Stimulated activated naive CD8-positive, alpha-beta T cell treated with anti-CD3 and anti-CD28 coated beads, Interleukin-15, Interleukin-2, amounts not matched to agents 100 ng/mL and 50 ng/mL, for 24 hours (primary cell): ENCODE measurements around the gene ABI3BP.

Experiments used
- H3K27ac Mint-ChIP-seq: one replicate; pipeline ENCODE4 v1.8.0; 2021; ENCODE audit warnings: mild to moderate bottlenecking, mixed read lengths
- H3K27me3 Mint-ChIP-seq: one replicate; pipeline ENCODE4 v1.8.0; 2021; ENCODE audit warnings: mixed read lengths
- H3K36me3 Mint-ChIP-seq: one replicate; pipeline ENCODE4 v1.8.0; 2021; ENCODE audit warnings: low read depth, mixed read lengths
- H3K4me1 Mint-ChIP-seq: one replicate; pipeline ENCODE4 v1.8.0; 2021; ENCODE audit warnings: low read depth, mixed read lengths
- H3K4me3 Mint-ChIP-seq: one replicate; pipeline ENCODE4 v1.8.0; 2021; ENCODE audit warnings: mild to moderate bottlenecking, mixed read lengths
- H3K9me3 Mint-ChIP-seq: one replicate; pipeline ENCODE4 v1.8.0; 2021; ENCODE audit warnings: mixed read lengths

ABI3BP gene

GRCh38 chr3:100896994-100897393 lies 96.2 kb downstream of the ABI3BP start:
- no peak overlapping the region for H3K4me3 Mint-ChIP-seq
- no peaks in the 10 kb centered on the region for H3K36me3 Mint-ChIP-seq
- H3K27ac Mint-ChIP-seq, result no peak overlapping the region
- no peaks in the 10 kb centered on the region for H3K4me1 Mint-ChIP-seq
- peaks cover 10% of the 10 kb centered on the region for H3K27me3 Mint-ChIP-seq
- H3K9me3 Mint-ChIP-seq, result no peaks in the 10 kb centered on the region

- Mint-ChIP-seq H3K27ac (no peak overlapping the region), H3K9me3 (no peaks in the 10 kb centered on the region), H3K4me1 (no peaks in the 10 kb centered on the region), H3K27me3 (peaks cover 9% of the 10 kb centered on the region), H3K36me3 (no peaks in the 10 kb centered on the region), H3K4me3 (no peak overlapping the region)
These were observed 99.6 kb downstream of the ABI3BP start for GRCh38 chr3:100893590-100893989.

- H3K4me1 Mint-ChIP-seq, result no peaks in the 10 kb centered on the region
- no peak overlapping the region for H3K4me3 Mint-ChIP-seq
- H3K9me3 Mint-ChIP-seq, result no peaks in the 10 kb centered on the region
- H3K27me3 Mint-ChIP-seq, result peaks cover 9% of the 10 kb centered on the region
- no peaks in the 10 kb centered on the region for H3K36me3 Mint-ChIP-seq
- no peak overlapping the region for H3K27ac Mint-ChIP-seq
These were observed 100.1 kb downstream of the ABI3BP start for GRCh38 chr3:100893108-100893507.

- Mint-ChIP-seq H3K9me3 (no peaks in the 10 kb centered on the region), H3K27ac (no peak overlapping the region), H3K4me3 (no peak overlapping the region), H3K27me3 (peaks cover 9% of the 10 kb centered on the region), H3K36me3 (no peaks in the 10 kb centered on the region), H3K4me1 (no peaks in the 10 kb centered on the region)
These were observed 101.4 kb downstream of the ABI3BP start for GRCh38 chr3:100891827-100892226.

GRCh38 chr3:100891033-100891432 lies 102.2 kb downstream of the ABI3BP start:
- peaks cover 8% of the 10 kb centered on the region for H3K27me3 Mint-ChIP-seq
- no peaks in the 10 kb centered on the region for H3K9me3 Mint-ChIP-seq
- H3K4me1 Mint-ChIP-seq, result no peaks in the 10 kb centered on the region
- no peak overlapping the region for H3K4me3 Mint-ChIP-seq
- no peaks in the 10 kb centered on the region for H3K36me3 Mint-ChIP-seq
- H3K27ac Mint-ChIP-seq, result peak overlapping the region; percentile 10

GRCh38 chr3:100888881-100889280 lies 104.3 kb downstream of the ABI3BP start:
- Mint-ChIP-seq H3K9me3 (no peaks in the 10 kb centered on the region), H3K4me3 (no peak overlapping the region), H3K36me3 (no peaks in the 10 kb centered on the region), H3K27ac (no peak overlapping the region), H3K4me1 (no peaks in the 10 kb centered on the region), H3K27me3 (peaks cover 12% of the 10 kb centered on the region)

- Mint-ChIP-seq H3K4me1 (no peaks in the 10 kb centered on the region), H3K36me3 (no peaks in the 10 kb centered on the region), H3K4me3 (no peak overlapping the region), H3K9me3 (no peaks in the 10 kb centered on the region), H3K27ac (no peak overlapping the region), H3K27me3 (peaks cover 15% of the 10 kb centered on the region)
These were observed 110.6 kb downstream of the ABI3BP start for GRCh38 chr3:100882571-100882984.

GRCh38 chr3:100880845-100881244 lies 112.4 kb downstream of the ABI3BP start:
- no peak overlapping the region for H3K27ac Mint-ChIP-seq
- H3K4me3 Mint-ChIP-seq, result no peak overlapping the region
- no peaks in the 10 kb centered on the region for H3K4me1 Mint-ChIP-seq
- H3K27me3 Mint-ChIP-seq, result peaks cover 15% of the 10 kb centered on the region
- H3K9me3 Mint-ChIP-seq, result no peaks in the 10 kb centered on the region
- H3K36me3 Mint-ChIP-seq, result no peaks in the 10 kb centered on the region

- H3K9me3 Mint-ChIP-seq, result no peaks in the 10 kb centered on the region
- no peaks in the 10 kb centered on the region for H3K4me1 Mint-ChIP-seq
- no peak overlapping the region for H3K27ac Mint-ChIP-seq
- H3K4me3 Mint-ChIP-seq, result no peak overlapping the region
- peaks cover 15% of the 10 kb centered on the region for H3K27me3 Mint-ChIP-seq
- no peaks in the 10 kb centered on the region for H3K36me3 Mint-ChIP-seq
These were observed 113.1 kb downstream of the ABI3BP start for GRCh38 chr3:100880072-100880471.

- Mint-ChIP-seq H3K9me3 (no peaks in the 10 kb centered on the region), H3K36me3 (no peaks in the 10 kb centered on the region), H3K27me3 (peaks cover 12% of the 10 kb centered on the region), H3K4me1 (no peaks in the 10 kb centered on the region), H3K27ac (no peak overlapping the region), H3K4me3 (no peak overlapping the region)
These were observed 113.9 kb downstream of the ABI3BP start for GRCh38 chr3:100879195-100879810.

GRCh38 chr3:100877286-100877685 lies 115.9 kb downstream of the ABI3BP start:
- Mint-ChIP-seq H3K4me3 (no peak overlapping the region), H3K36me3 (no peaks in the 10 kb centered on the region), H3K9me3 (no peaks in the 10 kb centered on the region), H3K4me1 (no peaks in the 10 kb centered on the region), H3K27me3 (peaks cover 7% of the 10 kb centered on the region), H3K27ac (no peak overlapping the region)

GRCh38 chr3:100875239-100875638 lies 118.0 kb downstream of the ABI3BP start:
- peaks cover 10% of the 10 kb centered on the region for H3K27me3 Mint-ChIP-seq
- no peak overlapping the region for H3K27ac Mint-ChIP-seq
- no peaks in the 10 kb centered on the region for H3K36me3 Mint-ChIP-seq
- H3K9me3 Mint-ChIP-seq, result peaks cover 5% of the 10 kb centered on the region
- no peak overlapping the region for H3K4me3 Mint-ChIP-seq
- H3K4me1 Mint-ChIP-seq, result no peaks in the 10 kb centered on the region

- Mint-ChIP-seq H3K9me3 (peaks cover 5% of the 10 kb centered on the region), H3K4me1 (no peaks in the 10 kb centered on the region), H3K27ac (no peak overlapping the region), H3K36me3 (no peaks in the 10 kb centered on the region), H3K4me3 (no peak overlapping the region), H3K27me3 (peaks cover 17% of the 10 kb centered on the region)
These were observed 119.6 kb downstream of the ABI3BP start for GRCh38 chr3:100873611-100874010.

GRCh38 chr3:100871306-100871705 lies 121.9 kb downstream of the ABI3BP start:
- no peaks in the 10 kb centered on the region for H3K4me1 Mint-ChIP-seq
- H3K36me3 Mint-ChIP-seq, result no peaks in the 10 kb centered on the region
- no peak overlapping the region for H3K4me3 Mint-ChIP-seq
- H3K9me3 Mint-ChIP-seq, result peaks cover 5% of the 10 kb centered on the region
- H3K27me3 Mint-ChIP-seq, result peaks cover 23% of the 10 kb centered on the region
- H3K27ac Mint-ChIP-seq, result no peak overlapping the region

- no peaks in the 10 kb centered on the region for H3K4me1 Mint-ChIP-seq
- no peak overlapping the region for H3K4me3 Mint-ChIP-seq
- peaks cover 5% of the 10 kb centered on the region for H3K9me3 Mint-ChIP-seq
- H3K36me3 Mint-ChIP-seq, result no peaks in the 10 kb centered on the region
- peaks cover 23% of the 10 kb centered on the region for H3K27me3 Mint-ChIP-seq
- no peak overlapping the region for H3K27ac Mint-ChIP-seq
These were observed 123.4 kb downstream of the ABI3BP start for GRCh38 chr3:100869787-100870186.

- Mint-ChIP-seq H3K4me1 (no peaks in the 10 kb centered on the region), H3K27me3 (peaks cover 23% of the 10 kb centered on the region), H3K36me3 (no peaks in the 10 kb centered on the region), H3K27ac (no peak overlapping the region), H3K4me3 (no peak overlapping the region), H3K9me3 (peaks cover 5% of the 10 kb centered on the region)
These were observed 124.3 kb downstream of the ABI3BP start for GRCh38 chr3:100868894-100869293.
